ENCODE measurements around the gene TNKS1BP1. TPM values are rescaled to one million over a fixed set of nuclear protein-coding genes. Genes with fewer than 3 reads are reported as not detected.

Gene TNKS1BP1
- total RNA-seq, 3 donors from 2014 or later (not counting 1 experiment from before 2014, with no cell fraction given), result 4.3 to 9.3 (median 7.5) TPM

DNA sequence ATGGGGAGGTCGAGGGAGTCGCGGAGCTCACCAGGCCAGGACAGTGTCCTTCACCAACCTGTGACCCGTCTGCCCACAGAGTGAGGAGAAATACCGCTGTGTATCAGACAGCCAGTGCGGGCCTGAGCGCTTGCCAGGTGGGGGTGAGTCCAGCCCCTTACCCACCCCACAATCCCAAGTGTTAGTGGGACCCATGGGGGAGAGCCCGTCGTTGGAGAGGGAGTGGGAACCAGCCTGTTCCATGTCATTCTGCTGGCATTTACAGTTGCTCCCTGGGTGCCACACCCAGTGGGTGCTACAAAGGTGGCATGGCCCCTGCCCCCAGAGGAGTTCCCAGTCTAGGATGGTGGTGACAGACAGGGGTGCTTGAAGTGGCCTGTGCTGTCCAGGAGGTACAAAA, 22.6 kb upstream of the TNKS1BP1 start:
- 85% methylated on average over 6 of the region's 9 CpGs for WGBS (ENCODE audit: insufficient coverage)
- no peak for DNase-seq
- H3K9me3 ChIP-seq (ENCODE audit: control insufficient read depth, insufficient read depth, low read length), result no peaks in the 10 kb centered on the region
- TF ChIP-seq, protein P1, sequence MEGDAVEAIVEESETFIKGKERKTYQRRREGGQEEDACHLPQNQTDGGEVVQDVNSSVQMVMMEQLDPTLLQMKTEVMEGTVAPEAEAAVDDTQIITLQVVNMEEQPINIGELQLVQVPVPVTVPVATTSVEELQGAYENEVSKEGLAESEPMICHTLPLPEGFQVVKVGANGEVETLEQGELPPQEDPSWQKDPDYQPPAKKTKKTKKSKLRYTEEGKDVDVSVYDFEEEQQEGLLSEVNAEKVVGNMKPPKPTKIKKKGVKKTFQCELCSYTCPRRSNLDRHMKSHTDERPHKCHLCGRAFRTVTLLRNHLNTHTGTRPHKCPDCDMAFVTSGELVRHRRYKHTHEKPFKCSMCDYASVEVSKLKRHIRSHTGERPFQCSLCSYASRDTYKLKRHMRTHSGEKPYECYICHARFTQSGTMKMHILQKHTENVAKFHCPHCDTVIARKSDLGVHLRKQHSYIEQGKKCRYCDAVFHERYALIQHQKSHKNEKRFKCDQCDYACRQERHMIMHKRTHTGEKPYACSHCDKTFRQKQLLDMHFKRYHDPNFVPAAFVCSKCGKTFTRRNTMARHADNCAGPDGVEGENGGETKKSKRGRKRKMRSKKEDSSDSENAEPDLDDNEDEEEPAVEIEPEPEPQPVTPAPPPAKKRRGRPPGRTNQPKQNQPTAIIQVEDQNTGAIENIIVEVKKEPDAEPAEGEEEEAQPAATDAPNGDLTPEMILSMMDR (IDR thresholded peaks at IDR 0.05), result no peak
- peaks cover 5% of the 10 kb centered on the region for H3K4me1 ChIP-seq (ENCODE audit: control insufficient read depth, insufficient read depth, low read length)
- H3K27me3 ChIP-seq (ENCODE audit: control insufficient read depth, insufficient read depth, low read length), result no peaks in the 10 kb centered on the region
- Mint-ChIP-seq H3K36me3 (no peaks in the 10 kb centered on the region), H3K27ac (peak overlapping the region in 1 of 2 donors; percentile 40), H3K27me3 (ENCODE audit: low read depth in 2 of 2) (peaks cover 0 to 7% of the 10 kb centered on the region in 2 donors), H3K4me3 (no peak overlapping the region), H3K9me3 (no peaks in the 10 kb centered on the region), H3K4me1 (peaks cover 7 to 8% of the 10 kb centered on the region in 2 donors)
- H3K27ac ChIP-seq (ENCODE audit: low read length), result no peak overlapping the region
- no peak overlapping the region for H3K4me3 ChIP-seq (ENCODE audit: low read length)
- ATAC-seq, result peak in 1 of 3 donors; percentile 17
- no peaks in the 10 kb centered on the region for H3K36me3 ChIP-seq (ENCODE audit: control insufficient read depth, insufficient read depth, low read length)
- intact Hi-C loops (cut with micrococcal nuclease), result loop anchor here (5.0 kb wide), 1 partner anchor 135 kb away; no protein-coding TSS in a partner anchor

DNA sequence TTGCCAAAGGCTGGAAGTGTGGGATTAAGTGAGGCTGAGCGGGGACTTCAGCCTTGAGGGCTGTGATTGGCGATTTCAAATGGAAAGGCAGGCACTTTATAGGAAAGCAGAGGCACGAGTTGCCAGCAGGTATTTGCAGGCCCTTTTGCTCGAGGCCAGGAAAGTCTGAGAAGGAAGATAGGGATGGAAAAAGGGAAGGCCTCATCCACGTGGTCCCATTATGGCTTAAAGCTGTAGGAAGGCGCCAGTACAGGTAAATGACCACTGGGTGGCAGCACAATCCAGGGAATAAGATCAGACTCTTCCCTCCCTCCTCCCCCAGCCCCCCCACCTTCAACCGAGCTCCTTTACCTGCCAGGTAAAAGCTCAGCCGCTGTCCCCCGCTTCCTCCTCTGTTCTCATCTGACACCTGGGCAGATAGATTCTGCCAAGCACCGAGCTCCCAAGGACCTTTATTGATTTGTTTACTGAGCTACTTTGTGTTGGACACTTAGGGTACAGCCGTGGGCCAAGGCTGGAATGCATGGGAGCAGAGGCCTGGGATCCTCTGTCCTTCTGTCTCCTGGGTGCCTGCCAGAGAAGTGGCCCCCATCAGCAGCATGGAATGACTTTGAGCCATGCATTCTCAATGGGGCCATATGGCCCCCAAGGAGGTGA, 20.9 kb upstream of the TNKS1BP1 start:
- Histone ChIP-seq H3K36me3 (ENCODE audit: control insufficient read depth, insufficient read depth, low read length) (no peaks in the 10 kb centered on the region), H3K4me1 (ENCODE audit: control insufficient read depth, insufficient read depth, low read length) (peaks cover 17% of the 10 kb centered on the region), H3K27ac (ENCODE audit: low read length) (no peak overlapping the region), H3K27me3 (ENCODE audit: control insufficient read depth, insufficient read depth, low read length) (no peaks in the 10 kb centered on the region), H3K9me3 (ENCODE audit: control insufficient read depth, insufficient read depth, low read length) (no peaks in the 10 kb centered on the region), H3K4me3 (ENCODE audit: low read length) (no peak overlapping the region)
- Mint-ChIP-seq H3K36me3 (no peaks in the 10 kb centered on the region), H3K9me3 (no peaks in the 10 kb centered on the region), H3K4me3 (no peak overlapping the region), H3K27ac (no peak overlapping the region), H3K4me1 (peaks cover 16 to 19% of the 10 kb centered on the region in 2 donors), H3K27me3 (ENCODE audit: low read depth in 2 of 2) (peaks cover 0 to under 1% of the 10 kb centered on the region in 2 donors)
- TF ChIP-seq, protein P1 (IDR thresholded peaks at IDR 0.05), result peak; percentile 84
- intact Hi-C loops (cut with micrococcal nuclease), result loop anchor here (1.0 to 5.0 kb wide), 4 partner anchors 137 to 455 kb away; no protein-coding TSS in a partner anchor
- 24% methylated on average over 11 of the region's 11 CpGs for WGBS (ENCODE audit: insufficient coverage)
- DNase-seq (peak; percentile 57 to 88), ATAC-seq (peak; percentile 69 to 87 (median 86))

DNA sequence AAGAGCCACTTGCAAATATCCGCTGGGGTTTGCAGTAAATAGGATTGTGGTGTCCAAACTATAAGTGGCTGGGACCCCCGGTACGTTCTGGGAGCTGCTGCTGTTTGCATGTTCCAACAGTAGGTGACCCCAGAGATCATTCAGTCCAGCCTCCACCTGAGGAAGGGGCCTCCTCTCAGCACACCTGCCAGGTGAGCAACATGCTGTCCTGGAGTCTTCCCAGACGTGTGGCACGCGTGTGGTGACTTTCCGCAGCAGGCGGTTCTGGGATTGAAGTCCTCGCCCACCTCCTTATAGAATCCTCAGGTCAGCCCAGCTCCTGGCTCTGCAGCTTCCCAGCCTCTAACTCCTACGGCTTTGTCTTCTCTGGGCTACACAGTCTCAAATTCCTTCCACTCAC, 20.1 kb upstream of the TNKS1BP1 start:
- intact Hi-C loops (cut with micrococcal nuclease), result loop anchor here (1.0 to 5.0 kb wide), 4 partner anchors 137 to 456 kb away; no protein-coding TSS in a partner anchor
- DNase-seq, result no peak
- Mint-ChIP-seq H3K36me3 (no peaks in the 10 kb centered on the region), H3K27ac (no peak overlapping the region), H3K4me3 (no peak overlapping the region), H3K27me3 (ENCODE audit: low read depth in 2 of 2) (peaks cover 0 to 5% of the 10 kb centered on the region in 2 donors), H3K4me1 (peaks cover 21 to 23% of the 10 kb centered on the region in 2 donors), H3K9me3 (no peaks in the 10 kb centered on the region)
- ATAC-seq, result no peak
- H3K9me3 ChIP-seq (ENCODE audit: control insufficient read depth, insufficient read depth, low read length), result no peaks in the 10 kb centered on the region
- no peaks in the 10 kb centered on the region for H3K36me3 ChIP-seq (ENCODE audit: control insufficient read depth, insufficient read depth, low read length)
- peaks cover 15% of the 10 kb centered on the region for H3K4me1 ChIP-seq (ENCODE audit: control insufficient read depth, insufficient read depth, low read length)
- no peaks in the 10 kb centered on the region for H3K27me3 ChIP-seq (ENCODE audit: control insufficient read depth, insufficient read depth, low read length)
- TF ChIP-seq, protein P1 (IDR thresholded peaks at IDR 0.05), result no peak
- H3K4me3 ChIP-seq (ENCODE audit: low read length), result no peak overlapping the region
- WGBS (ENCODE audit: insufficient coverage), result 94% methylated on average over 10 of the region's 10 CpGs
- no peak overlapping the region for H3K27ac ChIP-seq (ENCODE audit: low read length)

Data from natural killer cell (primary cell).